Epidermal melanocyte (primary cell): ENCODE data around the gene KLK7.
"Not testable (repeated sequence)": the region's sequence is repeated elsewhere in the genome, so short reads cannot be mapped to it uniquely, and the experiment has no call there.

ENCODE experiments used
- DNase-seq: peaks from one replicate; pipeline ENCODE4 v3.0.0; 2011; ENCODE audit warnings: low spot score; ENCODE audit not compliant: insufficient read length

The KLK7 gene

DNA sequence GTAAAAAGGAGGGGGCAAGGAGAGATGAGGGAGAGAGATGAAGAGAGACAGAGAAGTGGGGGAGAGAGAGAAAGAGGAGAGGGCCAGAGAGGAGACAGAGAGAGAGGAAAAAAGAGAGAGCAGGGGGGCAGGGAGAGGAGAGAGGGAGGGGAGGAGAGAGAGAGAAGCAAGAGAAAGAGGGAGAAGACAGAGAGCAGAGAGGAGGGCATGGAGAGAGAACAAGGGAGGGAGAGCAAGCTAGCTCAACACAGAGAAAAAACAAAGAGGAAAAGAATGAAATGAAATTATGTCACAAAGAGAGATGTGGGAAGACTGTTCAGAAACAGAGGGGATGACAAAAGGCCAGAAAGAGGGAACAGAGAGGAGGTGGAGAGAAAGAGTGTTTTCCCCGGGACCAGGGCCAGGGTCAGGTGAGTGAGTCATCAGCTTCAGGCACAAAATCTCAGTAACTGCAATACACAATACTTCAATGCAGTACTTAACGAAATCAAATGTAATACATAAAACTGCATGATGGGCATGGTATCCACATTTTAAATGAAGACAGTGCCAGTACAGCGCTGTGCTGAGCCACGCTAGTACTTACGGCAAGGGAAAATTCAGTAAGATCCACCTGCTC lies 4.8 kb downstream of the KLK7 start:
- no peak for DNase-seq

DNA sequence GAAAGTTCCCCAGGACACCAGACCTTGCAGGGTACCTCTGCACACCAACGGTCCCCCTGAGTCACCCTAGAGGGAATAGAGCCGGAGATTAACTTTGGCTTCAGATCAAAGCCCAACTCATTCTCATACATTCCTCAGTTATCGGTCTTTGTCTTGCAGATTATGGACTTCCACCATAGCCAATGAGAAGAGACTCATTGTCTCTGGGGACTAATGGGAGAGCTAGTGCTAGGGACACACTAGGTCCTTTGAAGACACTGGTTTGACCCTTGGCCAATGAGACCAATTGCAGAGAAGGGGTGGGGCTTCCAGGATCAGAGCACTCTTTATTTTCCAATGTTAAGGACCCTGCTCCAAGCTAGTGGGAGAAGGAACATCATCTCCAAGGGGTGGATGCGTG lies 6.1 kb downstream of the KLK7 start:
- DNase-seq: no peak

DNA sequence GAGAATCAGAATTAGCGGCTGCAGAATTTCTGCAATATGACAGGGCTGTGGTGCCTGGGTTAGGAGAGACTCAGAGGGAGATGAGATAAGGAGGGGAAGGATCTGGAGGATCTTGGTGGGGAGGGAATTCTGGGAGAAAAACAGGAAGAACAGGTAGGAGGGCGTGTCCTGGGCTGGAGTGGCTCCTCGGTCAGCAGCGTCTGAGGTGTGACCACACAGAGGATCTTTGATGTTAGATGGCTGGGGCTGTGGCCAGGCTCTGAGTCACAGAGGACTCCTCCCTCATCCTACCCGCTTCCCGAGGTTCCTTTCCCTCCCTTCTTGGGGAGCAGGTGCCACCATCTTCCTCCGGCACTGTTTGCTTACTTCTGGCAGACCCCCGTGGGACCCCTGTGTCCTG lies 8.0 kb downstream of the KLK7 start:
- no peak for DNase-seq

DNA sequence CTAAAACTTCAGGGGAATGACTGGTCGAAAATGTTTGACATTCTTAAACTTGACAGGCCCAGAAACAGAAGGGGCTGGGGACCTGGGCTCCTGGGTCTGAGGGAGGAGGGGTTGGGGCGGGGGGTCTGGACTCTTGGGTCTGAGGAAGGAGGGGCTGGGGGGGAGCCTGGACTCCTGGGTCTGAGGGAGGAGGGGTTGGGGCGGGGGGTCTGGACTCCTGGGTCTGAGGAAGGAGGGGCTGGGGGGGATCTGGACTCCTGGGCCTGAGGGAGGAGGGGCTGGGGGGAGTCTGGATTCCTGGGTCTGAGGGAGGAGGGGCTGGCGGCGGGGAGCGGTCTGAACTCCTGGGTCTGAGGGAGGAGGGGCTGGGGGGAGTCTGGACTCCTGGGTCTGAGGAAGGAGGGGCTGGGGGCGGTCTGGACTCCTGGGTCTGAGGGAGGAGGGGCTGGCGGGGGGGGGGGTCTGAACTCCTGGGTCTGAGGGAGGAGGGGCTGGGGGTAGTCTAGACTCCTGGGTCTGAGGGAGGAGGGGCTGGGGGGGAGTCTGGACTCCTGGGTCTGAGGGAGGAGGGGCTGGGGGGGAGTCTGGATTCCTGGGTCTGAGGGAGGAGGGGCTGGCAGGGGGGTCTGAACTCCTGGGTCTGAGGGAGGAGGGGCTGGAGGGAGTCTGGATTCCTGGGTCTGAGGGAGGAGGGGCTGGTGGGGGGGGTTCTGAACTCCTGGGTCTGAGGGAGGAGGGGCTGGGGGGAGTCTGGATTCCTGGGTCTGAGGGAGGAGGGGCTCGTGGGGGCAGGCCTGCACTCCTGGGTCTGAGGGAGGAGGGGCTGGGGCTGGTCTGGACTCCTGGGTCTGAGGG lies 8.8 kb downstream of the KLK7 start:
- DNase-seq: no peak

DNA sequence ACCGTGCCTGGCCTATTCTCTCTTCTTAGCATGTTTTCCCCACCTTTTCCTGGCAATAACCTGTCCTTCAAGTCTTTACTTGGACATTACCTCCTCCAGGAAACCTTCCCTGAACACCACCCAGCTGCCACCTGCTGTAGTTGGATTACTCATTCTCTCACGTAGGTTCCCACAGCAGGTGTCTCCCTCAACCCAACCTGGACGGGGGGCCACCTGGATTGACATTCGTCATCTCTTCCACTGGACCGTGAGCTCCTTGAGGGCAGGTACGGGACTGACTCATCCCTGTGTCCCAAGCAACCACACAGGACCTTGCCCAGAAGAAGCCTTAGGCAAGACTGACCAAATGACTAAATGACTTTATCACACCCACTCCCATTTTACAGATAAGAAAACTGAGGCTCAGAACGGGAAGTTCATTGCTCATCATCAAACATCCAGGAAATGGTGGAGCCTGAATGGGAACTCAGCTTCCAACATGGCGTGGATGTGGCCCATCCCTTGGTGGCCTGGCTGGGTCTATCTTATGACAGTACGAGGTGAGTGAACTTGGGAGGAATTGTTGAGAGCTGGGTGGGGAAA lies 10.8 kb downstream of the KLK7 start:
- DNase-seq: no peak

DNA sequence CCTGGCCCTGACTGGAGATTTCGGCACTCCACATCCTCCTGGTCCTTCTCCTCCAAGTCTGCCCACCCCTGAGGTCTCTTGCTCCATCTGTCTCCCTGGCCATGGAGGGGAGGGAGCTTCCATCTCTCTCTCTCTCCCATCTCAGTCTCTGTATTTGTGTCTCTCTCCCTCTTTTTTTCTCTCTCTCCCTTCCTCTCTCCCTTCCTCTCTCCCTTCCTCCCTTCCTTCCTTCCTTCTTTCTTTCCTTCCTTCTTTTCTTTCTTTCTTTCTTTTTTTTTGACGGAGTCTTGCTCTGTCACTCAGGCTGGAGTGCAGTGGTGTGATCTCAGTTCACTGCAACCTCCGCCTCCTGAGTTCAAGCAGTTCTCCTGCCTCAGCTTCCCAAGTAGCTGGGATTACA lies 13.9 kb downstream of the KLK7 start:
- DNase-seq: not testable (repeated sequence)

DNA sequence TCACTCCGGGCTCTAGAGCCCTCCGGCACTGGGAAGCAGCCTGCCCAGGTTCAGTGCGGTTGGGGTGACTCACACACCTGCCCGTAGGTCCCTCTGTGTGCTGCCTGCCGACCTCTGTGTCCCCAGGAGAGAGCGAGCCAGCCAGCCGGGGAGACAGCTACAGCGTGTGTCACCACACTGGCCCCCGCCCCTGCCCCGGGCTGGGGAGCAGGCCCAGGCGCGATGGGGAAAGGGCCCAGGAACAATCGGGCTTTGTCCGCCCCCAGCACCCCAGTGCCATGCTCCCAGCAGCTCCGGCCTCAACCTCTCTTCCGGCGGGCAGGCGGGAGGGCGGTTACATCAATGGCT lies 14.3 kb downstream of the KLK7 start, which contains the start of gene KLK6:
Gene KLK6 (minus strand): TSS at position 179 of the 348 bp plus-strand sequence. CDS start 1,487 bp downstream, outside the sequence.
- no peak for DNase-seq

DNA sequence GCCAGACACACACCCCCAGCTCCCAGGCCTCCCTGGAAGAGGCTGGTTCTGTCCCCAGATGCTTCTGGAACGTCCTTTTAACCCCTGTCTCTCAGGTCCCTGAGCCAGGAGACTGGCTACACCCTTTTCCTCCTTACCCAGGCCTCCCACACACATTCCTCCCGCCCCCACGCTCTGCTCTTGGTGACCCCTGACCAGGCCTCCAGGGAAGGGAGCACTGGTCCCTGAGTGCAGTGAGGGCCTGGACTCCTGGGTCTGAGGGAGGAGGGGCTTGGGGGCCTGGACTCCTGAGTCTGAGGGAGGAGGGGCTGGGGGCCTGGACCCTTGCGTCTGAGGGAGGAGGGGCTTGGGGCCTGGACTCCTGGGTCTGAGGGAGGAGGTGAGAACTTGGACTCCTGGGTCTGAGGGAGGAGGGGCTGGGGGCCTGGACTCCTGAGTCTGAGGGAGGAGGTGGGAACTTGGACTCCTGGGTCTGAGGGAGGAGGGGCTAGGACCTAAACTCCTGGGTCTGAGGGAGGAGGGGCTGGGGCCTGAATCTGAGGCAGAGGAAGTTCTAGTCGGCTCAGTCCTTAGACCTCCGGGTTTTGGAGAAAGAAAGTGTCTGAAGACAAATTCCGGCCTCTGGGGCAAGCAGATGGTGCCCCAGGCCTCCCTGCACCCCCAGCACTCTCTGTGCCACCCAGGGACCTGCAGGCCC lies 14.9 kb downstream of the KLK7 start:
- no peak for DNase-seq

DNA sequence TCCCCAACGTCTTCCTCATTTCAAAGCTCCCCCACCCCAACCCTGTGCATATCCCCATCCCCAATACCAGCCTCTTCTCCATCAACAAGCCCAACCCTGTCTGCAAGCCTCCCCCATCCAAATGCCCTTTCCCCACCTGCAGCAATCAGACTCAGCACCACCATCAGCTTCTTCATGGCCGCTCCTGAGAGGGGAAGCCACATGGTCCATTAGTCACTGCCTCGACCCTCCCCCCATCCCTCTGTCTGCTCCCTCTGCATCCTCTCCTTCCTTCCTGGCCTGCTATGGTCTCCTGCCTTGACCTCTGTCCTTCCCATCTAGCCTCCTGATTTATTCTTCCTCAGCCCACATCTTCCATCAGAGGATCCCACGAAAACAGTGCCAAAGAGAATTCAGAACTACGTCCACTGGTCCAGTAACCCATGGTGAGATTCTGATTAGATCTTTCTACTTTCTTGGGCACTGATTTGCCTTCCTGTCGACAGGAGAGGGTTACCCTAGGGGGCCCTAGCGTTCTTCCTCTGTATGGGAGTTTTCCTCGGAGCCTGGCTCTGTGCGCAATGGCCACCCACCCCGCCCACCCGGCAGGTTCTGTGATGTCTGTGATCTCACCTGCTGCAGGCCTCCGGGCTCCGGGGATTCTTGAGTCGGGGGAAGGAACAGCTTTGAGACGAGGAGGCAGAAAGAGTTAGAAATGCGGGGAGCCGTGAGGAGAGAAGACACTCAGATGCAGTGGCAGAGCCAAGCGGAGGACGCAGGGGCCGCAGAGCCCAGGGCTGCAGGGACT lies 15.6 kb downstream of the KLK7 start:
- DNase-seq: no peak

DNA sequence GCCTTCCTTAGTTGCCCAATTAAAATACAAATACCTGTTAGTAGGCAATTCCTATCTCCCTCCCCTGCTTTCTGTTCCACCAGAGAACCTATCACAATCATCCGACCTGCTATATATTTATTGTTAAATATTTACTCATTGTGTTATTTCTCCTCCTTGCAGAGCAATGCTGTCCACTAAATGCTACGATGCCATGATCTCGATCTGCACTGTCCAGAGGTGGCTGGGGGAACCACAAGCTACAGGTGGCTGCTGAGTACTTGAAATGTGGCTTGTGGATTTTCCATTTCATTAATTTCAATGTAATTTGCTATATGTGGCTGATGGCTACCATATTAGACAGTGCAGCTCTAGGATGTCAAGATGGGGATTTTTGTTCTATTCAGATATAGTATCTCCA lies 19.5 kb downstream of the KLK7 start:
- no peak for DNase-seq

DNA sequence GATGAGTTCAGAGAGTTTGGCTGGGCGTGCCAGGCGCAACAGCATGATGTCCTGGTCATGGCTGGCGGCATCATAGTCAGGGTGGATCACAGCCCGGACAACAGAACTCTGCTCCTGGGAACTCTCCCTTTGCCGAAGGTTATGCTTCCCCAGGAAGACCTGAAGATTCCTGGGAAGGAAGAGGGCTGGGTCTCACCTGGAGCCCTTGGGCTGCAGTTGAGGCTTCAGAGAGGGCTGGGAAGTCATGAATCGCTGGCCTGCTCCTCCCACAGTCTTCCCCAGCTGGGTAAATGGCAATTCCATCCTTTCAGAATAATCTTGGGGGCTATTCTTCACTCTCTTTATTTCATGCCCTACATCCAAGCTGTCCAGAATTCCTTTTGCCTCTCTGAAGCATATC lies 20.3 kb downstream of the KLK7 start:
- no peak for DNase-seq

DNA sequence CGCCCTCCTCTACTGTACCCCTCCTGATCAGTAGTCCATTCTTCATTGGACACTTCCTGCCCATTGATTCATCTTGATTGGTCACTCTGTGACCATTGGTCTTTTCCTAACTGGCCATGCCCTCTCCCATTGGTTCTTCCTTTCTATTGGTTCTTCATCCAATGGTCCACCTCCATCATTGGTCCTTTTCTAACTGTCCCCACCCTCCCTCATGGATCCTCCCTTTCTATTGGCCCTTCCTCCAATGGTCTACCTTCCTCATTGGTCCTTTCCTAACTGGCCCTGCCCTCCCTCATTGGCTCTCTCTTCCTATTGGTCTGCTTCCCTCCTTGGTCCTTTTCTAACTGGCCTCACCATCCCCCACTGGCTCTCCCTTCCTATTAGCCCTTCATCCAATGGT lies 21.5 kb downstream of the KLK7 start:
- no peak for DNase-seq

DNA sequence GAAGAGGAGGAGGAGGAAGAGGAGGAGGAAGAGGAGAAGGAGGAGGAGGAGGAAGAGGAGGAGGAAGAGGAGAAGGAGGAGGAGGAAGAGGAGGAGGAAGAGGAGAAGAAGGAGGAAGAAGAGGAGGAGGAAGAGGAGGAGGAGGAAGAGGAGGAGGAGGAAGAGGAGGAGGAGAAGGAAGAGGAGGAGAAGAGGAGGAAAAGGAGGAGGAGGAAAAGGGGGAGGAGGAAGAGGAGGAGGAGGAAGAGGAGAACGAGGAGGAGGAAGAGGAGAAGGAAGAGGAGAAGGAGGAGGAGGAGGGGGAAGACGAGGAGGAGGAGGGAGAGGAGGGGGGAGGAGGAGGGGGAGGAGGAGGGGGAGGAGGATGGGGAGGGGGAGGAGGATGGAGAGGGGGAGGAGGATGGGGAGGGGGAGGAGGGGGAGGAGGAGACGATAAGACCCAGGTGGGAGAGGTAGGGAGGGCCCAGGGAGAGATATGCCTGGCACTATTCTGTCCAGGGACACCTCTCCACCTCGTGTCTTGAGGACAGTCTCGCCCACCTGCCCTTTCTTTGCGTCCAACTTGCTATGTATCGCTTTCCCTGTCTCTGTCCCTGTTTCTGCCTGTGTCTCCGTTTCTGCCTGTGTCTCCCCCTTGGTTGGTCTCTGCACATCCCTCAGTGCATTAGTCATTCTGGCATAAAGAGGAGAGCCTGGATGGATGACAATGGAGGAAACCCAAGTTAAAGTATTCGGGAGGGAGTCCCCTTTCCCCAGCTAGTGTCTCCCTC lies 23.8 kb downstream of the KLK7 start:
- DNase-seq: no peak

DNA sequence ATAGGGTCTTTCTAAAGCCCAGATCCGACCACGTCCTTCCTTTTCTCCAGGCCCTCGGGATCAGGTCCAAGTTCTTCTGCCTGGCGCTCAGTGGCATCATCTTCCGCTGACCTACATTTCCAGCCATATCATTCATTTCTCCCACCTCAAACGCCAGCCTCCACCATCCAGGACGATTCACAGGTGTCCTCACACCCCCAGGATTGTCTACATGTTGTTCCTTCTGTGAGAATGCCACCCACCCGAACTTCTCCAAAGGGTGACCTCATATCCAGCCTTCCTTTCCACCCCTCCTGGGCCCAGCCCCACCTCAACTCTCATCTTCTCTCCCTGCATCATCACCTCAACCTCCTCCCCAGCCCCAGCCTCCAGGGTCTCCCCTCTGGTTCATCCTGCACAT lies 26.1 kb downstream of the KLK7 start:
- DNase-seq: no peak

DNA sequence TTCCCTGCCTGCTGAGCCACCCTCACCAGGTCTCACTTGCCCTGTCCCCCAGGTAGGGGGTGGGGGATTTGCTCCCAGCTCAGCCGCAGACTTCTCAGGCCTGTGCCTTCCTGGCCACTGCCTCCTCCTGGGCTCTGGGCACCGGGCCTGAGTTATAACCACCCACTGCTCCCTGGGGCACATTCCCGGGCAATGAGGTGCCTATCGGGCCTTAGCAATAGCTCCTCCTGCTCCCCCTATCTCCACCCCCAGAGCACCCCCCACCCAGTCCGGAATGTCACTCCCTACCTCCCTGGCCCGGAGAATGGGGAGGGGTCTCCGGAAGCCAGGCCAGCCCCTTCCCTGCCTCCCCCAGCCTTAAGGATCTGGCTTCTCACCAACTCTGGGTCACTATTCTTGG lies 30.8 kb downstream of the KLK7 start, which contains the start of gene KLK5:
Gene KLK5 (minus strand): TSS at position 129 of the 400 bp plus-strand sequence. CDS start 381 bp downstream, outside the sequence.
- no peak for DNase-seq

DNA sequence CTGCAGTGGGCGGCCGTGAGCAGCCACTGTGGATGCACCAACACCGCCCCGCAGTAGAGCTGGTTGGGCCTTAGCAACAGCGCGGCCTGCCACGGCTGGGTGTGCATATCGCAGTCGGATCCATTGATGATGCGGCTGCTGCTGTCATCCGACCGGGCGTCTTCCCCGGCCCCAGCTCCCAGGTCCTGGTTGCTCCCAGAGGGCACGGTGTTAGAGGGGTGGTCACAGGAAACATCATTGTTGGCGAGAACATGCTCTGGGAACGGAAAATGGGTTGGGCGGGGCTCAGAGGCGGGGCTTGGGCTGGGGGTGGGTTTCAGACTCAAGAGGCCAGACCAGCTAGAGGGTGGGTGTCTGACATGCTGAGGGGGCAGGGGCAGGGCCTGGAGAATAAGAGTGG lies 33.9 kb downstream of the KLK7 start:
- DNase-seq: no peak

DNA sequence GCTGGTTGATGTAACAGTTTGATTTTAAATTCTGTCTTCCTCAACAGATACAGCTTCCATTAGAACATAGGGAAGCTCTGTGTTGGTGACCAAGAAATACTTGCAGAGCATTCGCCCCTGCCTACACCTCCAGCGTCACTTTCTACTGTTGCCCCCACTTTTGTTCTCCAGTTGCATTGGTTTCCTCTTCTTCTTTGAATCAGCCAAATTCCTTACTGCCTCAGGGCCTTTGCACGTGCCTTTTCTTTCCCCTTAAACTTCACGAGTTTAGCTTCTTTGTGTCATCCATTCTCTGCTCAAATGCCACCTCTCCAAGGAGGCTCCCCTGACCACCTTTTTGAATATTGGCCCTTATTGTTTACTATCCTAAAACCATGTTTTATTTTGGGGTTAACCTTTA lies 36.6 kb downstream of the KLK7 start:
- DNase-seq: no peak

DNA sequence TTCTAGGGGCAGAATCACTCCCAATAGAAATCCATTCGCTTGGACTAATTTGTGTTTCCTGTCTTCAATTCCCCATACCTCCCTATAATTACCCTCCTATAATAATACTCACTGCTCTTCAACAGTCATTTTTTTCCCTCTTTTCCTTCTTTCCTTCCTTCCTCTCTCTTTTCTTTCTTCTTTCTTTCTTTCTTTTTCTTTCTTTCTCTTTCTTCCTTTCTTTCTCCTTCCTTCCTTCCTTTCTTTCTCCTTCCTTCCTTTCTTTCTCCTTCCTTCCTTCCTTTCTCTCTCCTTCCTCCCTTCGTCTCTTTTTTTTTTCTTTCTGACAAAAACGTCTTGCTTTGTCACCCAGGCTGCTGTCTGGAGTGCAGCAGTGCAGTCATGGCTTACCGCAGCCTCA lies 38.9 kb downstream of the KLK7 start:
- DNase-seq: no peak

DNA sequence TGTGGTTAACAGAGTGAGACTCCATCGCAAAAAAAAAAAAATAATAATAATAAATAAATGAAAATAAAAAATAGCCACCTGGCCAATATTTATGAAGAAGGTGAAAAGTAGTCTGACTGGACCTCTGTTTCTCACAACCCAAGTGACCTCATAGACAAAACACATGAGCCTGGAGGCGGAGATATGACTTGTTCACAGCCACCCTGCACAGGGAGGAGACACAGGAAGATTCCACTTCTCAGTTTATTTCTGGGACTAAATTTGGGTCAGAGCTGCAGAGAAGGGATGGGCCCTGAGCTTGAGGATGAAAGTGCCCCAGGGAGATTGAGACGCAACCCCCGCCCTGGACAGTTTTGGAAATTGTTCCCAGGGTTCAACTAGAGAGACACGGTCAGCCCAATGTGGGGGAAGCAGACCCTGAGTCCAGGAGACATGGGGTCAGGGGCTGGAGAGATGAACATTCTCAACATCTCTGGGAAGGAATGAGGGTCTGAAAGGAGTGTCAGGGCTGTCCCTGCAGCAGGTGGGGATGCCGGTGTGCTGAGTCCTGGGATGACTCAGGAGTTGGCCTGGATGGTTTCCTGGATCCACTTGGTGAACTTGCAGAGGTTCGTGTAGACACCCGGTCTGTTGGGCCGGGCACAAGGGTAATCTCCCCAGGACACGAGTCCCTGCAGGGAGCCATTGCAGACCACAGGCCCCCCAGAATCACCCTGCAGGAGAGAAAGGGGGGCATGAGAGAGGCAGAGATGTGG lies 40.5 kb downstream of the KLK7 start:
- no peak for DNase-seq

DNA sequence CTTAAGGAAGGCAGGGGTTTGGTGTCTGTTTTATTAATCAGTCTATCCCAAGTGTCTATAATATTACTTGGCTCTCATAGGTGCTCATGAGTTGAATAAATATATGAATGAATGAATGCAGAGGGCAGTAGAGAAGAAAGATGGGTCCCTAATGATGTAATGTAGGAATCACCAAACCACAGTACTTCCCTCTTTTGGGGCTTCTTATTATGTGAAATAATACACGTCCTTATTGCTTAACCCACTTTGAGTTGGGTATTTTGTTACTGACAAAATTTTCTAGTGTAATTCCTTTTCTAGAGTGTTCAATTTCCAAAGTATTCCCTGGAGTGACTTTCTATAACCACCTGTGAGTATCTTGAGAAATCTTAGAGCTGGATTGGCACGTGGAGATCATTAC lies 44.1 kb downstream of the KLK7 start:
- no peak for DNase-seq
